ENCODE data around the gene TMEM109.

The TMEM109 gene

GRCh38 chr11:60918251-60918938, 4.4 kb downstream of the TMEM109 start:
- H3K36me3 ChIP-seq (ENCODE audit: control insufficient read depth, insufficient read depth, low read length): no peaks in the 10 kb centered on the region
- no peak overlapping the region for H2AFZ ChIP-seq
- H3K4me1 ChIP-seq: peaks cover 5% of the 10 kb centered on the region
- no peaks in the 10 kb centered on the region for H3K79me2 ChIP-seq
- H3K9me3 ChIP-seq (ENCODE audit: control insufficient read depth, low read length): no peaks in the 10 kb centered on the region
- H3K4me3 ChIP-seq (ENCODE audit: low read depth, low read length): no peak overlapping the region
- no peak overlapping the region for H3K4me2 ChIP-seq (ENCODE audit: low read length)
- no peak overlapping the region for H3K27ac ChIP-seq
- no peak for TF ChIP-seq CTCF (IDR thresholded peaks at IDR 0.05)
- H3K27me3 ChIP-seq (ENCODE audit: control insufficient read depth, insufficient read depth, low read length): no peaks in the 10 kb centered on the region
- H3K9ac ChIP-seq: no peak overlapping the region

GRCh38 chr11:60918939-60919265, 4.9 kb downstream of the TMEM109 start:
- Histone ChIP-seq H3K4me2 (ENCODE audit: low read length) (no peak overlapping the region), H3K27me3 (ENCODE audit: control insufficient read depth, insufficient read depth, low read length) (no peaks in the 10 kb centered on the region), H3K79me2 (no peaks in the 10 kb centered on the region), H3K4me3 (ENCODE audit: low read depth, low read length) (no peak overlapping the region), H3K9ac (no peak overlapping the region), H3K27ac (no peak overlapping the region), H2AFZ (no peak overlapping the region), H3K9me3 (ENCODE audit: control insufficient read depth, low read length) (no peaks in the 10 kb centered on the region), H3K4me1 (peaks cover 4% of the 10 kb centered on the region), H3K36me3 (ENCODE audit: control insufficient read depth, insufficient read depth, low read length) (no peaks in the 10 kb centered on the region)
- no peak for TF ChIP-seq CTCF (IDR thresholded peaks at IDR 0.05)

DNA sequence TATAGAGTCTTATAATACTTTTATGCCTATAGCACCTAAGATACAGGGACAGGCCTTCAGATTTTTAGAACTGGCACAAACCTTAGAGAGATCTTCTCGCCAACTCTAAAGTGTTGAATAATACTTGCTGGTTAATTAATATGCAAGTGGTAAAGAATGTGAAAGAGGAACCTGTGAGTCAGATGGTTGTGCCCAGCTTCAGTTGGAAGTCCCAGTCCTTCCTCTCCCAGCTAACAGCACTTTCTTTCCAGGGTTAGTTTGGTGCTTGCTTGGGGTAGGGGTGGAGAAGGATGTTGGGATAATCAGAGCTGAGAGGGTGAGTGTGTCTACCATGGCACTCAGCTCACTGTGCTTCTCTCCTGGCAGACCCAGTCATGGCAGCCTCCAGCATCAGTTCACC, 5.4 kb downstream of the TMEM109 start:
- peaks cover 4% of the 10 kb centered on the region for H3K4me1 ChIP-seq
- no peak for TF ChIP-seq CTCF (IDR thresholded peaks at IDR 0.05)
- H3K27ac ChIP-seq: no peak overlapping the region

GRCh38 chr11:60919956-60920355, 6.0 kb downstream of the TMEM109 start:
- Histone ChIP-seq H3K27ac (no peak overlapping the region), H2AFZ (no peak overlapping the region), H3K79me2 (no peaks in the 10 kb centered on the region), H3K9me3 (ENCODE audit: control insufficient read depth, low read length) (no peaks in the 10 kb centered on the region), H3K27me3 (ENCODE audit: control insufficient read depth, insufficient read depth, low read length) (no peaks in the 10 kb centered on the region), H3K36me3 (ENCODE audit: control insufficient read depth, insufficient read depth, low read length) (no peaks in the 10 kb centered on the region), H3K4me1 (peaks cover 4% of the 10 kb centered on the region), H3K4me2 (ENCODE audit: low read length) (no peak overlapping the region), H3K4me3 (ENCODE audit: low read depth, low read length) (no peak overlapping the region), H3K9ac (no peak overlapping the region)
- no peak for TF ChIP-seq CTCF (IDR thresholded peaks at IDR 0.05)

More for the DNA sequence above, 5.4 kb downstream of the TMEM109 start:
- H3K4me2 ChIP-seq (ENCODE audit: low read length): no peak overlapping the region
- no peaks in the 10 kb centered on the region for H3K36me3 ChIP-seq (ENCODE audit: control insufficient read depth, insufficient read depth, low read length)
- H3K9me3 ChIP-seq (ENCODE audit: control insufficient read depth, low read length): no peaks in the 10 kb centered on the region
- H3K27me3 ChIP-seq (ENCODE audit: control insufficient read depth, insufficient read depth, low read length): no peaks in the 10 kb centered on the region
- no peaks in the 10 kb centered on the region for H3K79me2 ChIP-seq
- no peak overlapping the region for H3K4me3 ChIP-seq (ENCODE audit: low read depth, low read length)
- H2AFZ ChIP-seq: no peak overlapping the region
- no peak overlapping the region for H3K9ac ChIP-seq

- no peak overlapping the region for H3K4me3 ChIP-seq (ENCODE audit: low read depth, low read length)
- H3K27ac ChIP-seq: no peak overlapping the region
- H3K4me1 ChIP-seq: no peaks in the 10 kb centered on the region
- H3K27me3 ChIP-seq (ENCODE audit: control insufficient read depth, insufficient read depth, low read length): no peaks in the 10 kb centered on the region
- H3K9ac ChIP-seq: no peak overlapping the region
- H3K4me2 ChIP-seq (ENCODE audit: low read length): no peak overlapping the region
- no peaks in the 10 kb centered on the region for H3K79me2 ChIP-seq
- no peak overlapping the region for H2AFZ ChIP-seq
- TF ChIP-seq CTCF (IDR thresholded peaks at IDR 0.05): no peak
- no peaks in the 10 kb centered on the region for H3K9me3 ChIP-seq (ENCODE audit: control insufficient read depth, low read length)
- no peaks in the 10 kb centered on the region for H3K36me3 ChIP-seq (ENCODE audit: control insufficient read depth, insufficient read depth, low read length)
These were observed 7.3 kb downstream of the TMEM109 start for GRCh38 chr11:60921259-60921658.

All from parathyroid adenoma (tissue), 2 donors.